ENCODE data around the gene GPI. TPM values are rescaled to one million over a fixed set of nuclear protein-coding genes. Genes with fewer than 3 reads are reported as not detected.

GPI gene
- total RNA-seq, 1 experiment from 2014 or later: 370 TPM

DNA sequence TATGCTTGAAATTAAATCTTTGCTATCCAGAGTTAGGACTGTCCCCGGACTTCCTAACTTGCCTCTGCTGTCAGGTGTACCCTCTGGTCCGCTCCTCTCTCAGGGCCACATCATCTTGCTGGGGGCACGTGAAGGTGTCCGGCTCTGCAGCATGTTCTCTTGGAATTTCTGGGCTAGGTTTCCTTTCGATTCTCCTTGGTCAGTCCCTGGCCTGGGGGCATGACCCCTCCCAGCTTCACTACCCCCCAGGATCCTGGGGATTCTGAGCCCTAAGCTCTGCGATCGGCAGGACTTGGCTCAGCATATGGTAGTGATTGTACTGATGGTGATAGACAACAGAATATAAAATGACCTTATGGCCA lies 5.1 kb upstream of the GPI start:
- DNase-seq (ENCODE audit: low read depth, low spot score): no peak
- H3K4me1 ChIP-seq (ENCODE audit: control insufficient read depth, insufficient read depth, low read length): peaks cover 19% of the 10 kb centered on the region
- H3K36me3 ChIP-seq (ENCODE audit: control insufficient read depth, insufficient read depth, low read length): no peaks in the 10 kb centered on the region
- no peaks in the 10 kb centered on the region for H3K27me3 ChIP-seq (ENCODE audit: control insufficient read depth, insufficient read depth, low read length)
- intact Hi-C loops (cut with micrococcal nuclease; ENCODE audit: unreplicated experiment) (no loop called here), in situ Hi-C loops (cut with HindIII; ENCODE audit: low pct_unique_long_range_greater_than_20kb, low sequenced_read_pairs) (no loop called here)
- TF ChIP-seq, protein P1, sequence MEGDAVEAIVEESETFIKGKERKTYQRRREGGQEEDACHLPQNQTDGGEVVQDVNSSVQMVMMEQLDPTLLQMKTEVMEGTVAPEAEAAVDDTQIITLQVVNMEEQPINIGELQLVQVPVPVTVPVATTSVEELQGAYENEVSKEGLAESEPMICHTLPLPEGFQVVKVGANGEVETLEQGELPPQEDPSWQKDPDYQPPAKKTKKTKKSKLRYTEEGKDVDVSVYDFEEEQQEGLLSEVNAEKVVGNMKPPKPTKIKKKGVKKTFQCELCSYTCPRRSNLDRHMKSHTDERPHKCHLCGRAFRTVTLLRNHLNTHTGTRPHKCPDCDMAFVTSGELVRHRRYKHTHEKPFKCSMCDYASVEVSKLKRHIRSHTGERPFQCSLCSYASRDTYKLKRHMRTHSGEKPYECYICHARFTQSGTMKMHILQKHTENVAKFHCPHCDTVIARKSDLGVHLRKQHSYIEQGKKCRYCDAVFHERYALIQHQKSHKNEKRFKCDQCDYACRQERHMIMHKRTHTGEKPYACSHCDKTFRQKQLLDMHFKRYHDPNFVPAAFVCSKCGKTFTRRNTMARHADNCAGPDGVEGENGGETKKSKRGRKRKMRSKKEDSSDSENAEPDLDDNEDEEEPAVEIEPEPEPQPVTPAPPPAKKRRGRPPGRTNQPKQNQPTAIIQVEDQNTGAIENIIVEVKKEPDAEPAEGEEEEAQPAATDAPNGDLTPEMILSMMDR (IDR thresholded peaks at IDR 0.05): no peak
- TF ChIP-seq TCF7L2 (IDR thresholded peaks at IDR 0.05; ENCODE audit: low read depth, low read length): no peak
- TF ChIP-seq POLR2AphosphoS5 (IDR thresholded peaks at IDR 0.05; ENCODE audit: low read depth, low read length): no peak
- TF ChIP-seq, protein P2, sequence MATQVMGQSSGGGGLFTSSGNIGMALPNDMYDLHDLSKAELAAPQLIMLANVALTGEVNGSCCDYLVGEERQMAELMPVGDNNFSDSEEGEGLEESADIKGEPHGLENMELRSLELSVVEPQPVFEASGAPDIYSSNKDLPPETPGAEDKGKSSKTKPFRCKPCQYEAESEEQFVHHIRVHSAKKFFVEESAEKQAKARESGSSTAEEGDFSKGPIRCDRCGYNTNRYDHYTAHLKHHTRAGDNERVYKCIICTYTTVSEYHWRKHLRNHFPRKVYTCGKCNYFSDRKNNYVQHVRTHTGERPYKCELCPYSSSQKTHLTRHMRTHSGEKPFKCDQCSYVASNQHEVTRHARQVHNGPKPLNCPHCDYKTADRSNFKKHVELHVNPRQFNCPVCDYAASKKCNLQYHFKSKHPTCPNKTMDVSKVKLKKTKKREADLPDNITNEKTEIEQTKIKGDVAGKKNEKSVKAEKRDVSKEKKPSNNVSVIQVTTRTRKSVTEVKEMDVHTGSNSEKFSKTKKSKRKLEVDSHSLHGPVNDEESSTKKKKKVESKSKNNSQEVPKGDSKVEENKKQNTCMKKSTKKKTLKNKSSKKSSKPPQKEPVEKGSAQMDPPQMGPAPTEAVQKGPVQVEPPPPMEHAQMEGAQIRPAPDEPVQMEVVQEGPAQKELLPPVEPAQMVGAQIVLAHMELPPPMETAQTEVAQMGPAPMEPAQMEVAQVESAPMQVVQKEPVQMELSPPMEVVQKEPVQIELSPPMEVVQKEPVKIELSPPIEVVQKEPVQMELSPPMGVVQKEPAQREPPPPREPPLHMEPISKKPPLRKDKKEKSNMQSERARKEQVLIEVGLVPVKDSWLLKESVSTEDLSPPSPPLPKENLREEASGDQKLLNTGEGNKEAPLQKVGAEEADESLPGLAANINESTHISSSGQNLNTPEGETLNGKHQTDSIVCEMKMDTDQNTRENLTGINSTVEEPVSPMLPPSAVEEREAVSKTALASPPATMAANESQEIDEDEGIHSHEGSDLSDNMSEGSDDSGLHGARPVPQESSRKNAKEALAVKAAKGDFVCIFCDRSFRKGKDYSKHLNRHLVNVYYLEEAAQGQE (IDR thresholded peaks at IDR 0.05; ENCODE audit: insufficient read depth in 1 of 2, low read depth in 2 of 2, low read length in 1 of 2): no peak
- TF ChIP-seq SIN3A (IDR thresholded peaks at IDR 0.05; ENCODE audit: borderline replicate concordance, insufficient read depth, low read depth, low read length): no peak
- H3K4me3 ChIP-seq (ENCODE audit: low read depth in 2 of 2, low read length in 2 of 2): peak overlapping the region; percentile 57 to 77
- CTCF ChIA-PET: interaction anchor here (0.6 kb wide), 1 partner anchor 565 kb away, joined by 5 read pairs; no protein-coding TSS in a partner anchor
- H3K9me3 ChIP-seq (ENCODE audit: control insufficient read depth, insufficient read depth, low read depth, low read length): no peaks in the 10 kb centered on the region
- H3K27ac ChIP-seq (ENCODE audit: low read length): peak overlapping the region; percentile 90
- POLR2A ChIA-PET: no interaction called here
- TSS peak; percentile 64 for BruUV-seq (replicated peaks)
- ATAC-seq: no peak; the same call in 1 of the 2 replicates

DNA sequence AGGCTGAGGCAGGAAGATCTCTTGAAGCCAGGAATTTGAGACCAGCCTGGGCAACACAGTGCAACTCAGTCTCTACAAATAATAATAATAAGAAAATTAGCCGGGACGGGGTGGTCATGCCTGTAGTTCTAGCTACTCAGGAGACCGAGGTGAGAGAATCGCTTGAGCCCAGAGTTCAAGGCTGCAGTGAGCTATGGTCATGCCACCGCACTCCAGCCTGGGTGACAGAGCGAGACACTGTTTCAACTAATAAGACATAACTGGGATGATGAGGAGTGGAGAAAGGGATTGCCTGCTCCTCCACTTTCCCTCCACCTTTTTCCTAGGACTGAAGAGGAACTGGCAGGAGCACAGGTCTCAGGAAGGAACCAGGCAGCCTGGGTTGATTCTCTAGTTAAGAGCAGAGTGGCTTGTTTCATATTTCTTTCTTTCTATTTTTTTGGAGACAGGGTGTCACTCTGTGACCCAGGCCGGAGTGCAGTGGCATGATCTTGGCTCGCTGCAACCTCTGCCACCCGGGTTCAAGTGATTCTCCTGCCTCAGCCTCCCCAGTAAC lies 4.6 kb upstream of the GPI start:
- Histone ChIP-seq H3K9me3 (ENCODE audit: control insufficient read depth, insufficient read depth, low read depth, low read length) (no peaks in the 10 kb centered on the region), H3K27me3 (ENCODE audit: control insufficient read depth, insufficient read depth, low read length) (no peaks in the 10 kb centered on the region), H3K4me3 (ENCODE audit: low read depth in 2 of 2, low read length in 2 of 2) (no peak overlapping the region; a peak in 1 of 4 replicates), H3K4me1 (ENCODE audit: control insufficient read depth, insufficient read depth, low read length) (peaks cover 19% of the 10 kb centered on the region), H3K27ac (ENCODE audit: low read length) (peak overlapping the region; percentile 90), H3K36me3 (ENCODE audit: control insufficient read depth, insufficient read depth, low read length) (no peaks in the 10 kb centered on the region)
- TF ChIP-seq POLR2AphosphoS5 (IDR thresholded peaks at IDR 0.05; ENCODE audit: low read depth, low read length) (no peak), SIN3A (IDR thresholded peaks at IDR 0.05; ENCODE audit: borderline replicate concordance, insufficient read depth, low read depth, low read length) (no peak), TCF7L2 (IDR thresholded peaks at IDR 0.05; ENCODE audit: low read depth, low read length) (no peak)
- TF ChIP-seq, protein P1 (IDR thresholded peaks at IDR 0.05): no peak
- TF ChIP-seq, protein P2 (IDR thresholded peaks at IDR 0.05; ENCODE audit: insufficient read depth in 1 of 2, low read depth in 2 of 2, low read length in 1 of 2): no peak
- CTCF ChIA-PET: no interaction called here
- in situ Hi-C loops (cut with HindIII; ENCODE audit: low pct_unique_long_range_greater_than_20kb, low sequenced_read_pairs) (no loop called here), intact Hi-C loops (cut with micrococcal nuclease; ENCODE audit: unreplicated experiment) (no loop called here)
- BruUV-seq (replicated peaks): no TSS peak
- no peak for ATAC-seq
- POLR2A ChIA-PET: no interaction called here
- DNase-seq (ENCODE audit: low read depth, low spot score): no peak

All from Panc1 (cell line).